NT2/D1 (cell line): ENCODE data around the gene PDE7B.

Experiments used
- SUZ12 ChIP-seq: IDR thresholded peaks from 2 replicates; pipeline ENCODE4 v1.6.1; 2011; ENCODE audit not compliant: insufficient read length, insufficient read depth; ENCODE audit errors: extremely low read depth
- YY1 ChIP-seq: IDR thresholded peaks from 2 replicates; pipeline ENCODE4 v1.6.1; 2011; ENCODE audit not compliant: insufficient read length, insufficient read depth
- ZNF274 ChIP-seq: IDR thresholded peaks from 2 replicates; pipeline ENCODE4 v1.6.1; 2011; ENCODE audit warnings: mild to moderate bottlenecking, low read depth, low read length

DNA sequence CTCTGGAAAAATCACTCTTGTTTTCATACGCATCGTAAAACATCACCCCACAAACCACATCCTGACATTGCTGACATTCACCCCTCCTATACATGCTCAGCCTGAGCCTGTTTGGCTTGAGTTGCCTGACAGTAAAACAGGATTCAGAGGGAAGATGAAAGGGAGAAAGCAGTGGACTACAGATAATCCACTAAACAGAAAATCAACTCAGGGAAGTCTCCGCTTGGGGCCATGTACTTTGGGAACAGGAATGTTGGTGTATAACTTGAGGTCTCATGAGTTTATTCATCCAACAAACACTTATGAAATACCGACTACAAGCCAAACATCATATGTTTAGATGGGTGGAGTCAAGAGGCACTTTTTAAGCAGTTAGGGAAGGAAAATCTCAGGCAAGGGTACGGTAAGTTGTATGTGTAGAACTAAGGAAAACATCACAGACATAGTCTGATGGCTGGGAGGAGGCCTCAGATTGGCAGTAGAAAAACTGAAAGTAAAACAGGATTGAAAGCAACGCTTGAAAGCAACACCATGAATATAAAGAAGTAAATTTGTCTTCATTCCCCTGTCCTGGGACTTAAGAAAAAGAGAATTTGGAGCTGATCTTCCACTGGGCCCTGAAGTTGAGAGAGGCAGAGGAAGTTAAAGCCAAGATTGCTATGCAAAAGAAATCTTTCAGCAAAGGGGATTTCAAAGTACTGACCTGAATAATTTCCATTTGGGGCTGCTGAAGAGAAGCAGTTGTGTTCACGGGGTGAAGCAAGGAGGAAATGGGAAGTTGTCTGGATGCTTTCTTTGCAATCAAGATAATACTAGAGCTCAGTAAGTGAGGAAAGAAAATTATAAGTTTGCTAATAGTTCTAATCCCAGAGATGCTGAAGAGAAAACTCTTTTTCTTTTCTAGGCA, 28.8 kb downstream of the PDE7B start:
- TF ChIP-seq ZNF274 (no peak), YY1 (no peak), SUZ12 (no peak)
